RPMI7951 (cell line): Measurements from ENCODE around the gene RAD51B. TPM values are rescaled to one million over a fixed set of nuclear protein-coding genes. Genes with fewer than 3 reads are reported as not detected.
"Not testable (repeated sequence)": the region's sequence is repeated elsewhere in the genome, so short reads cannot be mapped to it uniquely, and the experiment has no call there.

Experiments used
- DNase-seq: peaks from one replicate; pipeline ENCODE4 v3.0.0-alpha.2; 2012; ENCODE audit warnings: low read depth
- total RNA-seq: library from RNA; depleted of rRNA; stranded (reverse); fragments of >200 nt; shearing (Covaris generic); gene quantifications from 2 replicates; pipeline ENCODE4 v1.2.3, GENCODE V29; 2014

The RAD51B gene
- total RNA-seq, 1 experiment from 2014 or later, result 10.9 TPM

- DNase-seq, result no peak
These were observed 163.4 kb downstream of the RAD51B start for GRCh38 chr14:67982711-67983608.

- DNase-seq, result no peak
These were observed 164.7 kb downstream of the RAD51B start for GRCh38 chr14:67984274-67984673.

GRCh38 chr14:67986131-67986841, 166.7 kb downstream of the RAD51B start:
- peak; percentile 50 for DNase-seq

GRCh38 chr14:67987606-67988005, 168.0 kb downstream of the RAD51B start:
- peak; percentile 86 for DNase-seq

GRCh38 chr14:67988210-67988609, 168.6 kb downstream of the RAD51B start:
- DNase-seq, result not testable (repeated sequence)

GRCh38 chr14:67990576-67990975, 171.0 kb downstream of the RAD51B start:
- no peak for DNase-seq

GRCh38 chr14:67994531-67994930, 175.0 kb downstream of the RAD51B start:
- no peak for DNase-seq

GRCh38 chr14:67996235-67996634, 176.7 kb downstream of the RAD51B start:
- no peak for DNase-seq

GRCh38 chr14:67998834-67999233, 179.3 kb downstream of the RAD51B start:
- no peak for DNase-seq

- peak; percentile 65 for DNase-seq
These were observed 179.7 kb downstream of the RAD51B start for GRCh38 chr14:67999290-67999689.

- peak; percentile 85 for DNase-seq
These were observed 180.3 kb downstream of the RAD51B start for GRCh38 chr14:67999705-68000384.

- DNase-seq, result peak; percentile 27
These were observed 180.9 kb downstream of the RAD51B start for GRCh38 chr14:68000511-68000910.

- no peak for DNase-seq
These were observed 188.9 kb downstream of the RAD51B start for GRCh38 chr14:68008491-68008890.

- peak; percentile 48 for DNase-seq
These were observed 191.9 kb downstream of the RAD51B start for GRCh38 chr14:68011406-68012028.

- DNase-seq, result peak; percentile 35
These were observed 193.3 kb downstream of the RAD51B start for GRCh38 chr14:68012871-68013270.

GRCh38 chr14:68013326-68013725, 193.7 kb downstream of the RAD51B start:
- no peak for DNase-seq

GRCh38 chr14:68014771-68015170, 195.2 kb downstream of the RAD51B start:
- no peak for DNase-seq

- no peak for DNase-seq
These were observed 196.0 kb downstream of the RAD51B start for GRCh38 chr14:68015356-68016254.

- DNase-seq, result peak; percentile 12
These were observed 196.8 kb downstream of the RAD51B start for GRCh38 chr14:68016255-68016914.

- DNase-seq, result peak; percentile 17
These were observed 199.0 kb downstream of the RAD51B start for GRCh38 chr14:68018598-68018997.
